Measurements from ENCODE around the gene MGAT5.

MGAT5 gene

GRCh38 chr2:134346141-134346540, 92.3 kb downstream of the MGAT5 start:
- H3K4me3 ChIP-seq (ENCODE audit: low read length), result no peak overlapping the region
- H3K27me3 ChIP-seq (ENCODE audit: control insufficient read depth, insufficient read depth, low read length), result no peaks in the 10 kb centered on the region
- H3K4me1 ChIP-seq (ENCODE audit: control insufficient read depth, low read depth, low read length), result no peaks in the 10 kb centered on the region
- H3K9me3 ChIP-seq (ENCODE audit: control insufficient read depth, low read depth, low read length), result no peaks in the 10 kb centered on the region
- peaks cover 7% of the 10 kb centered on the region for H3K36me3 ChIP-seq (ENCODE audit: control insufficient read depth, low read depth, low read length)
- no peak overlapping the region for H3K9ac ChIP-seq (ENCODE audit: low read length)
- no peak overlapping the region for H3K27ac ChIP-seq (ENCODE audit: low read length)

GRCh38 chr2:134347756-134348155, 93.9 kb downstream of the MGAT5 start:
- Histone ChIP-seq H3K9me3 (ENCODE audit: control insufficient read depth, low read depth, low read length) (no peaks in the 10 kb centered on the region), H3K9ac (ENCODE audit: low read length) (no peak overlapping the region), H3K4me3 (ENCODE audit: low read length) (no peak overlapping the region), H3K27ac (ENCODE audit: low read length) (no peak overlapping the region), H3K36me3 (ENCODE audit: control insufficient read depth, low read depth, low read length) (peaks cover 7% of the 10 kb centered on the region), H3K27me3 (ENCODE audit: control insufficient read depth, insufficient read depth, low read length) (no peaks in the 10 kb centered on the region), H3K4me1 (ENCODE audit: control insufficient read depth, low read depth, low read length) (no peaks in the 10 kb centered on the region)

- Histone ChIP-seq H3K4me1 (ENCODE audit: control insufficient read depth, low read depth, low read length) (no peaks in the 10 kb centered on the region), H3K27ac (ENCODE audit: low read length) (no peak overlapping the region), H3K36me3 (ENCODE audit: control insufficient read depth, low read depth, low read length) (peaks cover 7% of the 10 kb centered on the region), H3K9ac (ENCODE audit: low read length) (no peak overlapping the region), H3K4me3 (ENCODE audit: low read length) (no peak overlapping the region), H3K27me3 (ENCODE audit: control insufficient read depth, insufficient read depth, low read length) (no peaks in the 10 kb centered on the region), H3K9me3 (ENCODE audit: control insufficient read depth, low read depth, low read length) (no peaks in the 10 kb centered on the region)
These were observed 94.4 kb downstream of the MGAT5 start for GRCh38 chr2:134348239-134348638.

- Histone ChIP-seq H3K27ac (ENCODE audit: low read length) (no peak overlapping the region), H3K9me3 (ENCODE audit: control insufficient read depth, low read depth, low read length) (no peaks in the 10 kb centered on the region), H3K36me3 (ENCODE audit: control insufficient read depth, low read depth, low read length) (peaks cover 5% of the 10 kb centered on the region), H3K9ac (ENCODE audit: low read length) (no peak overlapping the region), H3K27me3 (ENCODE audit: control insufficient read depth, insufficient read depth, low read length) (no peaks in the 10 kb centered on the region), H3K4me1 (ENCODE audit: control insufficient read depth, low read depth, low read length) (no peaks in the 10 kb centered on the region), H3K4me3 (ENCODE audit: low read length) (no peak overlapping the region)
These were observed 94.9 kb downstream of the MGAT5 start for GRCh38 chr2:134348760-134349159.

- peaks cover 3% of the 10 kb centered on the region for H3K36me3 ChIP-seq (ENCODE audit: control insufficient read depth, low read depth, low read length)
- no peak overlapping the region for H3K9ac ChIP-seq (ENCODE audit: low read length)
- no peak overlapping the region for H3K4me3 ChIP-seq (ENCODE audit: low read length)
- H3K4me1 ChIP-seq (ENCODE audit: control insufficient read depth, low read depth, low read length), result no peaks in the 10 kb centered on the region
- H3K9me3 ChIP-seq (ENCODE audit: control insufficient read depth, low read depth, low read length), result no peaks in the 10 kb centered on the region
- no peaks in the 10 kb centered on the region for H3K27me3 ChIP-seq (ENCODE audit: control insufficient read depth, insufficient read depth, low read length)
- no peak overlapping the region for H3K27ac ChIP-seq (ENCODE audit: low read length)
These were observed 97.1 kb downstream of the MGAT5 start for GRCh38 chr2:134351016-134351415.

GRCh38 chr2:134351899-134352298, 98.0 kb downstream of the MGAT5 start:
- Histone ChIP-seq H3K36me3 (ENCODE audit: control insufficient read depth, low read depth, low read length) (peaks cover 3% of the 10 kb centered on the region), H3K9me3 (ENCODE audit: control insufficient read depth, low read depth, low read length) (no peaks in the 10 kb centered on the region), H3K4me1 (ENCODE audit: control insufficient read depth, low read depth, low read length) (no peaks in the 10 kb centered on the region), H3K27ac (ENCODE audit: low read length) (no peak overlapping the region), H3K9ac (ENCODE audit: low read length) (no peak overlapping the region), H3K27me3 (ENCODE audit: control insufficient read depth, insufficient read depth, low read length) (no peaks in the 10 kb centered on the region), H3K4me3 (ENCODE audit: low read length) (no peak overlapping the region)

GRCh38 chr2:134352844-134353243, 99.0 kb downstream of the MGAT5 start:
- H3K9ac ChIP-seq (ENCODE audit: low read length), result no peak overlapping the region
- no peaks in the 10 kb centered on the region for H3K9me3 ChIP-seq (ENCODE audit: control insufficient read depth, low read depth, low read length)
- peaks cover 3% of the 10 kb centered on the region for H3K36me3 ChIP-seq (ENCODE audit: control insufficient read depth, low read depth, low read length)
- no peak overlapping the region for H3K27ac ChIP-seq (ENCODE audit: low read length)
- H3K4me3 ChIP-seq (ENCODE audit: low read length), result no peak overlapping the region
- H3K27me3 ChIP-seq (ENCODE audit: control insufficient read depth, insufficient read depth, low read length), result no peaks in the 10 kb centered on the region
- H3K4me1 ChIP-seq (ENCODE audit: control insufficient read depth, low read depth, low read length), result no peaks in the 10 kb centered on the region

GRCh38 chr2:134354611-134355010, 100.7 kb downstream of the MGAT5 start:
- Histone ChIP-seq H3K36me3 (ENCODE audit: control insufficient read depth, low read depth, low read length) (peaks cover 9% of the 10 kb centered on the region), H3K4me3 (ENCODE audit: low read length) (no peak overlapping the region)

GRCh38 chr2:134357814-134358213, 103.9 kb downstream of the MGAT5 start:
- no peak overlapping the region for H3K9ac ChIP-seq (ENCODE audit: low read length)
- H3K4me3 ChIP-seq (ENCODE audit: low read length), result no peak overlapping the region
- no peaks in the 10 kb centered on the region for H3K4me1 ChIP-seq (ENCODE audit: control insufficient read depth, low read depth, low read length)
- no peak overlapping the region for H3K27ac ChIP-seq (ENCODE audit: low read length)
- no peaks in the 10 kb centered on the region for H3K27me3 ChIP-seq (ENCODE audit: control insufficient read depth, insufficient read depth, low read length)
- H3K9me3 ChIP-seq (ENCODE audit: control insufficient read depth, low read depth, low read length), result no peaks in the 10 kb centered on the region
- peaks cover 7% of the 10 kb centered on the region for H3K36me3 ChIP-seq (ENCODE audit: control insufficient read depth, low read depth, low read length)

More at GRCh38 chr2:134354611-134355010, 100.7 kb downstream of the MGAT5 start:
- no peak overlapping the region for H3K9ac ChIP-seq (ENCODE audit: low read length)
- H3K27me3 ChIP-seq (ENCODE audit: control insufficient read depth, insufficient read depth, low read length), result no peaks in the 10 kb centered on the region
- no peaks in the 10 kb centered on the region for H3K4me1 ChIP-seq (ENCODE audit: control insufficient read depth, low read depth, low read length)
- no peaks in the 10 kb centered on the region for H3K9me3 ChIP-seq (ENCODE audit: control insufficient read depth, low read depth, low read length)
- H3K27ac ChIP-seq (ENCODE audit: low read length), result no peak overlapping the region

GRCh38 chr2:134359367-134360081, 105.7 kb downstream of the MGAT5 start:
- H3K36me3 ChIP-seq (ENCODE audit: control insufficient read depth, low read depth, low read length), result peaks cover 7% of the 10 kb centered on the region
- no peaks in the 10 kb centered on the region for H3K27me3 ChIP-seq (ENCODE audit: control insufficient read depth, insufficient read depth, low read length)
- H3K27ac ChIP-seq (ENCODE audit: low read length), result no peak overlapping the region
- H3K9ac ChIP-seq (ENCODE audit: low read length), result no peak overlapping the region
- H3K4me3 ChIP-seq (ENCODE audit: low read length), result no peak overlapping the region
- H3K4me1 ChIP-seq (ENCODE audit: control insufficient read depth, low read depth, low read length), result no peaks in the 10 kb centered on the region
- no peaks in the 10 kb centered on the region for H3K9me3 ChIP-seq (ENCODE audit: control insufficient read depth, low read depth, low read length)

- Histone ChIP-seq H3K9ac (ENCODE audit: low read length) (no peak overlapping the region), H3K4me3 (ENCODE audit: low read length) (no peak overlapping the region), H3K9me3 (ENCODE audit: control insufficient read depth, low read depth, low read length) (no peaks in the 10 kb centered on the region), H3K36me3 (ENCODE audit: control insufficient read depth, low read depth, low read length) (peaks cover 7% of the 10 kb centered on the region), H3K27ac (ENCODE audit: low read length) (no peak overlapping the region), H3K27me3 (ENCODE audit: control insufficient read depth, insufficient read depth, low read length) (no peaks in the 10 kb centered on the region), H3K4me1 (ENCODE audit: control insufficient read depth, low read depth, low read length) (no peaks in the 10 kb centered on the region)
These were observed 107.0 kb downstream of the MGAT5 start for GRCh38 chr2:134360745-134361487.

- H3K27me3 ChIP-seq (ENCODE audit: control insufficient read depth, insufficient read depth, low read length), result no peaks in the 10 kb centered on the region
- no peak overlapping the region for H3K9ac ChIP-seq (ENCODE audit: low read length)
- peaks cover 7% of the 10 kb centered on the region for H3K36me3 ChIP-seq (ENCODE audit: control insufficient read depth, low read depth, low read length)
- no peaks in the 10 kb centered on the region for H3K4me1 ChIP-seq (ENCODE audit: control insufficient read depth, low read depth, low read length)
- H3K27ac ChIP-seq (ENCODE audit: low read length), result no peak overlapping the region
- H3K4me3 ChIP-seq (ENCODE audit: low read length), result no peak overlapping the region
- H3K9me3 ChIP-seq (ENCODE audit: control insufficient read depth, low read depth, low read length), result no peaks in the 10 kb centered on the region
These were observed 107.8 kb downstream of the MGAT5 start for GRCh38 chr2:134361648-134362047.
